ENCODE measurements around the gene MLLT1. TPM values are rescaled to one million over a fixed set of nuclear protein-coding genes. Genes with fewer than 3 reads are reported as not detected.

Gene MLLT1
- total RNA-seq, 1 experiment from 2014 or later, result 60.0 TPM

DNA sequence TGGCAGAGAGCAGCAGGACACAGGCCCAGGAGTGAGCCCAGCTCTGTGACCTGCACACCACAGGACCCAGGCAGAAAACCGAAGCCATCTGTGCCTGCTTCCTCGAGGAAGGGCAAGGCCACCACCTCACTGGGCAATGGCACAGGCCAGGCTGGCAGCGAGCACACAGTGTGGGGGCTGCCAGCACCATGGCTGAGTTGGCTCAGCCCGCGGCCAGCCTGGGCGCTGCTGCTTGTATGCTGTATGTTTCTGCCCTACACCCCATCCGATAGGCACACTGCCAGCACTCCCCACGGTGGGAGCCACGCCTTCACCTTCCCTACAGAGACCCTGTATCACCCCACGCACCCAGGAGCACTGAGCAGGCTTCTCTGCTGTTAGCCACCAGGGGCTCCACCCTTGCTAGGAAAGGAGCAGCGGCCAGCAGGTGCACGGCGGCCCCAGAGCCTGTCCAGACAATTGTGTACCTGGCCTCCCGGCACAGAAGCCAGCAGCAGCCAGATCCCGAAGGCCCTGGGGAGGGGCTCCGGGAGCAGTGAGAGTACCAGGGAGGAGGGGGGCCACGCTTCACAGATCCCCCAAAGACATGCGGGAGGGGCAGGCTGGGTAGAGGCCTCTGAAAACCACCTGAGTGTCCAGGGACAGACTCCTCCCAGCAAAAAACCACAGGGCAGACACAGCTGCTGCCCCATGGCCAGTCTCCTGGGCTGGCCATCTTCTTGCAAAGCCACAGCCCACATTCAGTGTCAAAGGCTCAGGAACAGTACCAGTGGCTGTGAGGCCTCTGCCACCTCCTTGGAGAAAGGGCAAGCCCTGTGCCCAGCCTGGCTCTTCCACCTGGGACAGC lies 56.1 kb downstream of the MLLT1 start:
- Mint-ChIP-seq H3K27ac (ENCODE audit: unreplicated experiment) (no peak overlapping the region), H3K4me3 (ENCODE audit: unreplicated experiment) (no peak overlapping the region)

DNA sequence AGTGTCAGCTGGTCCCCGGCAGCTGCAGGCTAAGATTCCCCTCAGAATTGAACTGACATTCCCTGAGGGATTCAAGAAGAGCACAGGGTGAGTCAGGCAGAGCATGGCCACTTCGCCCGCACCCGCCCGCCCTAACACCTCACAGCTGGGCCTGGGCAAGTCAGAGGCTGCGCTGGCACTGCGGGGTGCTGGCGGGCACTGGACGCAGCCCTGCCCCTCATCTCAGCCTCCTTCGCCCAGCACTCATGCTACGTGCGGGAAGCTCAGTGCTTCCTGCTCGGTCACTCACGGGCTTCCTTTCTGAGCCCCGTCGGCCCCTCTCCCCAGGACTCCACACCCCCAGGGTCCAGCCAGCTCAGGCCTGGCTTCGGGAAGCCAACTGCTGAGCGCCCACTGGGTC lies 56.9 kb downstream of the MLLT1 start:
- H3K27ac Mint-ChIP-seq (ENCODE audit: unreplicated experiment), result no peak overlapping the region
- DNase-seq, result no peak
- intact Hi-C loops (cut with micrococcal nuclease; ENCODE audit: unreplicated experiment), result no loop called here
- no peaks in the 10 kb centered on the region for H3K27me3 Mint-ChIP-seq (ENCODE audit: insufficient read depth, unreplicated experiment)
- no peaks in the 10 kb centered on the region for H3K9me3 Mint-ChIP-seq (ENCODE audit: unreplicated experiment)
- H3K36me3 Mint-ChIP-seq (ENCODE audit: insufficient read depth, unreplicated experiment), result peaks cover 47% of the 10 kb centered on the region
- no peaks in the 10 kb centered on the region for H3K4me1 ChIP-seq
- H3K36me3 ChIP-seq (ENCODE audit: control insufficient read depth, insufficient read depth, low read length), result peaks cover 3% of the 10 kb centered on the region
- ChIA-PET CTCF (no interaction called here), POLR2A (no interaction called here)
- no peak for TF ChIP-seq CTCF (IDR thresholded peaks at IDR 0.05; ENCODE audit: insufficient read depth in 1 of 2, low read depth in 1 of 2, low read length in 1 of 2, severe bottlenecking in 1 of 2, unreplicated experiment in 1 of 2)
- no peaks in the 10 kb centered on the region for H3K27me3 ChIP-seq (replicated peaks; ENCODE audit: control insufficient read depth, insufficient read depth, low read length)
- no peaks in the 10 kb centered on the region for H3K9me3 ChIP-seq
- H3K4me1 Mint-ChIP-seq (ENCODE audit: low read depth, unreplicated experiment), result no peaks in the 10 kb centered on the region
- H3K4me3 ChIP-seq (ENCODE audit: low read depth, low read length), result no peak overlapping the region
- H3K4me3 Mint-ChIP-seq (ENCODE audit: unreplicated experiment), result no peak overlapping the region
- no TSS peak for BruUV-seq (replicated peaks)

More for the DNA sequence above, 56.1 kb downstream of the MLLT1 start:
- H3K4me1 ChIP-seq, result no peaks in the 10 kb centered on the region
- BruUV-seq (replicated peaks), result no TSS peak
- no peaks in the 10 kb centered on the region for H3K9me3 Mint-ChIP-seq (ENCODE audit: unreplicated experiment)
- peaks cover 46% of the 10 kb centered on the region for H3K36me3 Mint-ChIP-seq (ENCODE audit: insufficient read depth, unreplicated experiment)
- intact Hi-C loops (cut with micrococcal nuclease; ENCODE audit: unreplicated experiment), result no loop called here
- no peaks in the 10 kb centered on the region for H3K4me1 Mint-ChIP-seq (ENCODE audit: low read depth, unreplicated experiment)
- ChIA-PET POLR2A (no interaction called here), CTCF (no interaction called here)
- no peak for TF ChIP-seq CTCF (IDR thresholded peaks at IDR 0.05; ENCODE audit: insufficient read depth in 1 of 2, low read depth in 1 of 2, low read length in 1 of 2, severe bottlenecking in 1 of 2, unreplicated experiment in 1 of 2)
- no peaks in the 10 kb centered on the region for H3K27me3 ChIP-seq (replicated peaks; ENCODE audit: control insufficient read depth, insufficient read depth, low read length)
- DNase-seq, result no peak
- H3K36me3 ChIP-seq (ENCODE audit: control insufficient read depth, insufficient read depth, low read length), result no peaks in the 10 kb centered on the region; the same call in 1 of the 2 replicates
- H3K27me3 Mint-ChIP-seq (ENCODE audit: insufficient read depth, unreplicated experiment), result no peaks in the 10 kb centered on the region
- H3K9me3 ChIP-seq, result no peaks in the 10 kb centered on the region
- no peak overlapping the region for H3K4me3 ChIP-seq (ENCODE audit: low read depth, low read length)

- Histone ChIP-seq H3K4me3 (ENCODE audit: low read depth, low read length) (no peak overlapping the region), H3K27me3 (replicated peaks; ENCODE audit: control insufficient read depth, insufficient read depth, low read length) (no peaks in the 10 kb centered on the region), H3K9me3 (no peaks in the 10 kb centered on the region), H3K36me3 (ENCODE audit: control insufficient read depth, insufficient read depth, low read length) (peaks cover 3% of the 10 kb centered on the region), H3K4me1 (no peaks in the 10 kb centered on the region)
- H3K9me3 Mint-ChIP-seq (ENCODE audit: unreplicated experiment), result no peaks in the 10 kb centered on the region
- ChIA-PET CTCF (no interaction called here), POLR2A (no interaction called here)
- no peaks in the 10 kb centered on the region for H3K4me1 Mint-ChIP-seq (ENCODE audit: low read depth, unreplicated experiment)
- H3K36me3 Mint-ChIP-seq (ENCODE audit: insufficient read depth, unreplicated experiment), result peaks cover 42% of the 10 kb centered on the region
- H3K27me3 Mint-ChIP-seq (ENCODE audit: insufficient read depth, unreplicated experiment), result no peaks in the 10 kb centered on the region
- no peak for DNase-seq
- no TSS peak for BruUV-seq (replicated peaks)
- no peak overlapping the region for H3K4me3 Mint-ChIP-seq (ENCODE audit: unreplicated experiment)
- intact Hi-C loops (cut with micrococcal nuclease; ENCODE audit: unreplicated experiment), result no loop called here
- no peak for TF ChIP-seq CTCF (IDR thresholded peaks at IDR 0.05; ENCODE audit: insufficient read depth in 1 of 2, low read depth in 1 of 2, low read length in 1 of 2, severe bottlenecking in 1 of 2, unreplicated experiment in 1 of 2)
- H3K27ac Mint-ChIP-seq (ENCODE audit: unreplicated experiment), result no peak overlapping the region
These were observed 57.7 kb downstream of the MLLT1 start for GRCh38 chr19:6221878-6222746.

Measured in Caco-2 (cell line).